NCI-H2171 (cell line): ENCODE data around the gene TEX14.
A peak's percentile ranks its signal among the peaks of the same experiment; 100 is the strongest.
"Not testable (repeated sequence)": the region's sequence is repeated elsewhere in the genome, so short reads cannot be mapped to it uniquely, and the experiment has no call there.

Experiments used
- DNase-seq: peaks from one replicate; lab custom pipeline; 2025; lab: John Stamatoyannopoulos, UW

The TEX14 gene

GRCh38 chr17:58691701-58692238 lies at the start of gene TEX14:
TEX14 (minus strand) TSS chr17:58692045; CDS start chr17:58652001, 40,044 bp downstream.
- no peak for DNase-seq

- no peak for DNase-seq
These were observed 49.3 kb upstream of the TEX14 start for GRCh38 chr17:58741121-58741625.

DNA sequence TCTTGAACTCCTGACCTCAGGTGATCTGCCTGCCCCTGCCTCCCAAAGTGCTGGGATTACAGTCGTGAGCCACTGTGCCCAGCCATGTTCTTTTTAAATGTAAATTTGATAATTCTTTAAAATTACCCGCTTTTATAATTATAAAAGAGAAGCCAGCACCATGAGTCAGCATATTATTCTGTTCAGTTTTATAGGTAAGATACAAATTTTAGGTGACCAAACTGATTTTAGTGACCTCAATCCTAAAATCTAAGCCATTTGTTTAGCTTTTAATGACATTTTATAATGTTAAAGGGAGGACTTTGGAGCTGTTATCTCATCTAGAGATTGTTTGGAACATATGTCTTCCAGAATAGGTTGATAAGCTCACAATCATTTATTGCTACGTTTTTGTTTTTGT lies 43.0 kb upstream of the TEX14 start:
- DNase-seq: no peak

DNA sequence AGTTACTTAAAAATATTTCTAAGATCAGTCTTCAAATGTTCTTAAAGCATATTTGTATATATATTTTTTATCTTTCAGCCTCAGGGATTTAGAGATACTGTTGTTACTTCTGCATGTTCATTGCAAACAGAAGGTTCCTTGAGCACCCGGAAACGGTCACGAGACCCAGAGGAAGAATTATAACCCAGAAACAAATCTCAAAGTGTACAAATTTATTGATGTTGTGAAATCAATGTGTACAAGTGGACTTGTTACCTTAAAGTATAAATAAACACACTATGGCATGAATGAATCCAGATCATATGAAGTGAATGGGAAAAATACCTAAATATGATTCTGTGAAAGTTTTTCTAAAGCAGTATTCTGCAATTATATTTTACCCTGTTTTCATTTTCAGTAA lies 42.2 kb upstream of the TEX14 start:
- no peak for DNase-seq

DNA sequence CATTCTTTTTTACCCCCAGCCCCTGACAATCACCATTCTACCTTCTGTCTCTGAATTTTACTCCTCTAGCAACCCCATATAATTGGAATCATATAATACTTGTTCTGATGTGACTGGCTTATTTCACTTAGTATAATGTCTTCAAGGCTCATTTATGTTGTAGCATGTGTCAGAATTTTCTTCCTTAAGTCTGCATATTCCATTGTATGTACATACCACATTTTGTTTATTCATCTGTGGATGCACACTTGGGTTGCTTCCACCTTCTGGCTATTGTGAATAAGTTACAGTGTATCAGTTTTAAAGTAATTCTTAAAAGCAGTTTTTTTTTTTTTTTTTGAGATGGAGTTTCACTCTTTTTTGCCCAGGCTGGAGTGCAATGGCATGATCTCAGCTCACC lies 39.1 kb upstream of the TEX14 start:
- no peak for DNase-seq

DNA sequence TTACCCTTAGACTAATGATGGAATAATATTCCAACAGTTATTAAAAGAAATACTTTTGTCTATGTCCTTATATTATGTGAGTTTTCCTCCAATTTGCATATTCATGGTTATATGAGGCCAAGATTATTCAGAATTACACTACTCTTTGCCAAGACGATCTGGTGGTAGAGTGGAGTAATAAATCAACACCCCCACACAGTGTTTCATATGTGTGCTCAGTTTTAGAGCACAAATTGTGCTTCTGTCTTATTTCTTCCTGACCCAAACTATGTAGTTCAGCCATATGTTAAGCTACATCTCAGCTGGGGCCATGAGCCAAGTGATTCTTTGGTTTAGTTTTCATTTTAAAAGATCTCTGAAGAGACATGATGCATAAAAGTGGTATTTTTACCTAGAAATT lies 37.0 kb upstream of the TEX14 start:
- DNase-seq: no peak

- no peak for DNase-seq
These were observed 30.9 kb upstream of the TEX14 start for GRCh38 chr17:58722696-58723095.

- no peak for DNase-seq
These were observed 30.4 kb upstream of the TEX14 start for GRCh38 chr17:58722274-58722673.

DNA sequence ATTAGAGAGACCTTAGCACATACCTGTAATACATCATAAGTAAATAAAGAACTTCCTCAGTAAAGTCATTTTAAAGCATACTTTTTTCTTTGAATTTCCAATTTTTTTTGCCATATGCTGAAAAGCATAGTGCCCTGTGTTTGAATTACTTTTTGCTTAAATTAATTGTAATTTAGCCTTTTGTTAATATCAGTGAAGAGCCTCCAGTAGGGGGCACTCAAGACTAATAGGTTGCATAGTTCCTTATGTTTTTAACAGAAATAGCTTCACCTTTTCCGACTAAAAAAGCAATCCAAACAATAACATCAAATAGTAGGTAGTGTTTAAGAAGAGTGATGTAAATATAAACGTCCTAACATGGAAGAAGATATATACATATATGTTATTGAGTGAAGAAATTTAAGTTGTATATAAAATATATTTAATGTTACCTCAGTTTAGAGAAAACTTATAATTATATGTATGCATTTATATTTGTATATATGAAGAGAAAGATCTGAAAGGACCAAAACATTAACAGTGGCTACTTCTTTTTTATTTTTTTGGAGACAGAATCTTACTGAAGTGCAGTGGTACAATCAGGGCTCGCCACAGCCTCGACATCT lies 19.2 kb upstream of the TEX14 start:
- DNase-seq: peak; percentile 80

- DNase-seq: no peak
These were observed 14.7 kb upstream of the TEX14 start for GRCh38 chr17:58706351-58707140.

- no peak for DNase-seq
These were observed 12.1 kb upstream of the TEX14 start for GRCh38 chr17:58703916-58704286.

- DNase-seq: no peak
These were observed 11.5 kb upstream of the TEX14 start for GRCh38 chr17:58703137-58703915.

- no peak for DNase-seq
These were observed 10.9 kb upstream of the TEX14 start for GRCh38 chr17:58702708-58703107.

- no peak for DNase-seq
These were observed 10.2 kb upstream of the TEX14 start for GRCh38 chr17:58702045-58702476.

- DNase-seq: no peak
These were observed 7.9 kb upstream of the TEX14 start for GRCh38 chr17:58699771-58700170.

- no peak for DNase-seq
These were observed 3.0 kb upstream of the TEX14 start for GRCh38 chr17:58694826-58695225.

GRCh38 chr17:58694302-58694701 lies 2.5 kb upstream of the TEX14 start:
- no peak for DNase-seq

GRCh38 chr17:58693751-58694150 lies 1.9 kb upstream of the TEX14 start:
- no peak for DNase-seq

- DNase-seq: no peak
These were observed 1.4 kb upstream of the TEX14 start for GRCh38 chr17:58693208-58693607.

GRCh38 chr17:58692239-58693055 lies 602 bp upstream of the TEX14 start, which contains the start of gene RAD51C:
RAD51C (plus strand) TSS chr17:58692602; CDS start chr17:58692644, 42 bp downstream.
- peak; percentile 96 for DNase-seq

DNA sequence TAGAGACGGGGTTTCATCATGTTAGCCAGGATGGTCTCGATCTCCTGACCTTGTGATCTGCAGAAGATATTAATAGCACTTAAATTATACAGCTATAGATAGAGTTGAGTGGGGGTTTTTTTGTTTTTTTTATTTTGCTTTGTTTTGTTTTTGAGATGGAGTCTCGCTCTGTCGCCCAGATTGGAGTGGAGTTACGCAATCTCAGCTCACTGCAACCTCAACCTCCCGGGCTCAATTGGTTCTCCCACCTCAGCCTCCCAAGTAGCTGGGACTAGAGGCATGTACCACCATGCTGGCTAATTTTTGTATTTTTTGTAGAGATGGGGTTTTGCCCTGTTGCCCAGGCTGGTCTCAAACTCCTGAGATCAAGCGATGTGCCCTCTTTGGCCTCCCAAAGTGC lies 1.8 kb downstream of the TEX14 start:
- not testable (repeated sequence) for DNase-seq
